ENCODE measurements around the gene PIK3CA.
A peak's percentile ranks its signal among the peaks of the same experiment; 100 is the strongest.

The PIK3CA gene

GRCh38 chr3:179148616-179149405, 654 bp downstream of the PIK3CA start:
- Histone ChIP-seq H3K4me3 (peak overlapping the region; percentile 96), H3K27ac (peak overlapping the region; percentile 99)
- peak; percentile 77 for DNase-seq (ENCODE audit: low spot score)
- TF ChIP-seq, protein P1, sequence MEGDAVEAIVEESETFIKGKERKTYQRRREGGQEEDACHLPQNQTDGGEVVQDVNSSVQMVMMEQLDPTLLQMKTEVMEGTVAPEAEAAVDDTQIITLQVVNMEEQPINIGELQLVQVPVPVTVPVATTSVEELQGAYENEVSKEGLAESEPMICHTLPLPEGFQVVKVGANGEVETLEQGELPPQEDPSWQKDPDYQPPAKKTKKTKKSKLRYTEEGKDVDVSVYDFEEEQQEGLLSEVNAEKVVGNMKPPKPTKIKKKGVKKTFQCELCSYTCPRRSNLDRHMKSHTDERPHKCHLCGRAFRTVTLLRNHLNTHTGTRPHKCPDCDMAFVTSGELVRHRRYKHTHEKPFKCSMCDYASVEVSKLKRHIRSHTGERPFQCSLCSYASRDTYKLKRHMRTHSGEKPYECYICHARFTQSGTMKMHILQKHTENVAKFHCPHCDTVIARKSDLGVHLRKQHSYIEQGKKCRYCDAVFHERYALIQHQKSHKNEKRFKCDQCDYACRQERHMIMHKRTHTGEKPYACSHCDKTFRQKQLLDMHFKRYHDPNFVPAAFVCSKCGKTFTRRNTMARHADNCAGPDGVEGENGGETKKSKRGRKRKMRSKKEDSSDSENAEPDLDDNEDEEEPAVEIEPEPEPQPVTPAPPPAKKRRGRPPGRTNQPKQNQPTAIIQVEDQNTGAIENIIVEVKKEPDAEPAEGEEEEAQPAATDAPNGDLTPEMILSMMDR (IDR thresholded peaks at IDR 0.05), result no peak

DNA sequence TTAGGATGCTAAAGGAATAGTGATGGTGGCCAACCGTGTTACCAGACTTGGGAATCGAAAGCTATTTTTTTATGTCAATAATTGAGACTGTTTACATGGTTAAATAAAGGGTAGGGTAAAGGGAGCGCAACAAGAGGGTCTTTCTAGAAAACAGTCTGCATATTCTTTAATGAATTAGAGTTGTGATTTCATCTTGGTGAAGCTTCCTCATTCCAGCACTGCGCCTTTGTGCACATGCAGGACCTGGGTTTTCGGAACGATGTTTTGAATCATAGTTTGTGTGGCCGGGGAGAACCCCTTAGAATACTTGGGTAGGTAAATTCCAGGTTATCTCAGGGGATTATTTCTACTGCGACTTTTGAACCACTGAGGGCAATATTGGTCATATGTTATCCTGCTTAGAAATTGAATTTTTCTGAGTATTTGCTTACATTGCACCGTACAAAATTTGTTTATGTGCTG, 1.3 kb downstream of the PIK3CA start:
- TF ChIP-seq, protein P1 (IDR thresholded peaks at IDR 0.05), result no peak
- Histone ChIP-seq H3K4me3 (peak overlapping the region; percentile 96), H3K27ac (peak overlapping the region; percentile 99)
- no peak for DNase-seq (ENCODE audit: low spot score)

DNA sequence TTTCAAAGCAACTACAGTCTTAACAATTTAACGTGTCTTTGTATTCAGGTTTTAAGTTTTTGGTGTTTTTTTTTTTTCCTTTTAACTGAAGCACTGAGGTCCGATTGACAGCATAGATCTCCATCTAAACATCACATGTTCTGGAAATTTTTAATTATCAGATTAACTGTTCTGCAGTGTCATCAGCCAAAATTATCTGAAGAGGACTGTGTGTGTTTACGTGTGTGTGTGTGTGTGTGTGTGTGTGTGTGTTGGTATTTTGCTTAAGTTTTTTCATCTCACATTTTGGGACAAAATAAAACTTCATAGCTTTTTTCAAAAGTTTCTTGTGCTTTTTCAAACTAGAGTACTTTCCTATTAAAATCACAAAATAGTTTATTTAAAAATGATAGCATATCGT, 1.8 kb downstream of the PIK3CA start:
- H3K27ac ChIP-seq, result peak overlapping the region in 1 of 2 donors; percentile 99
- TF ChIP-seq, protein P1 (IDR thresholded peaks at IDR 0.05), result no peak
- no peak for DNase-seq (ENCODE audit: low spot score)
- peak overlapping the region; percentile 96 for H3K4me3 ChIP-seq

DNA sequence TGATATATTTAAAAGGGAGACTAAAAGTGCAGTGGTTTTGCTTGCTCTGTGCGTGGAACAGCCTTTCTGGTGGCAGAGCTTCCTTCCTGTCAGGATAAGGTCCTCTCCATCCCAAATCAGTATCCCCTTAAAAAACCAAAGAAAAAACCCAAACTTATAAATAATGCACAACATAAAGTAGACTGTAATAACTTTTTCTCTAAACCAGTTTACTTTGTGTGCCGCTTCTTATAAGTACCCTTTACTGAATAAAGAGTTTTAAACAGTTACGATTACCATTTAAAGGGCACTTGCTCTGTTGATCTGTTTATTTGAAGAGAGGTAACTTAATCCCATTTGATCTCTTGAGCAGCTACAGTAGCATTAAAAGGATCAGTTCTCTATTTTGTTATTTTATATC, 2.5 kb downstream of the PIK3CA start:
- Histone ChIP-seq H3K27ac (no peak overlapping the region), H3K4me3 (peak overlapping the region; percentile 96)
- TF ChIP-seq, protein P1 (IDR thresholded peaks at IDR 0.05), result no peak
- no peak for DNase-seq (ENCODE audit: low spot score)

DNA sequence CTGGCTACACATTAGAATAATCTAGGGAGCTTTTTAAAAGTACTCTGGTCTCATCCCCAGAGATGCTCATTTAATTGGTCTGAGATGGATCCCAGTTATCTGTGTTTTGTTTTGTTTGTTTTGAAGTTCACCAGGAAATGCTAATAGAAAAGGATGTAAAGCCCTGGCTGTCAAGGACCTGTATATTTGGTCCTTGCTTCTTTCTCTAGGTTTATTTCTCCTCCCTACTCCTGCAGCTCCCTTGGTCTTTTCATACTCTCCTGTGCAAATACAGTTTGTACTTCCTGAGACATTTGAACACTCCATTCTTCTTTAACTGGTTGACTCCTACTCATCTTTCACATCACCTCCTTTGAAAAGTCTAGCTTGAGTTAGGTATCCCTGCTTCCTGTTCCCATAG, 3.3 kb downstream of the PIK3CA start:
- no peak for DNase-seq (ENCODE audit: low spot score)
- Histone ChIP-seq H3K4me3 (peak overlapping the region; percentile 15), H3K27ac (no peak overlapping the region)
- TF ChIP-seq, protein P1 (IDR thresholded peaks at IDR 0.05), result no peak

DNA sequence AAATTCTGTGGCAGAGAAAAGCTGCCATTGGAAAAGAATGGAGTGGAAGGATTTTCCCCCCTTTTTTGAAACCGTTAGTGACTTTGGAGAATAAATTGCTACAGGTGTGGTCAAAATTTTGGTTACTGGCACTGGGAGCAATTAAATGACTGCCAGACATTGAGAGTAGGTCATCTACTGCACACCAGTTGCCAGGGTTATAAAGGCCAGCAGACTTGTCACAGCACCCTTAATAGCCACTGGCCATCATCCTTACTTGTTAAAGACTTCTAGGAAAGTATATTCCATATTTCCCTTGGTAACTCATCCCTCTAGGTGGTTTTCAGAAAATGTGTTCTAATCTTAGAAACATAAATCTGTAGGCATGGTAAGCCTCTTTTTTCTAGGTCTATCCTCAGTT, 8.0 kb downstream of the PIK3CA start:
- H3K27ac ChIP-seq, result no peak overlapping the region
- TF ChIP-seq, protein P1 (IDR thresholded peaks at IDR 0.05), result no peak
- DNase-seq (ENCODE audit: low spot score), result no peak
- no peak overlapping the region for H3K4me3 ChIP-seq

DNA sequence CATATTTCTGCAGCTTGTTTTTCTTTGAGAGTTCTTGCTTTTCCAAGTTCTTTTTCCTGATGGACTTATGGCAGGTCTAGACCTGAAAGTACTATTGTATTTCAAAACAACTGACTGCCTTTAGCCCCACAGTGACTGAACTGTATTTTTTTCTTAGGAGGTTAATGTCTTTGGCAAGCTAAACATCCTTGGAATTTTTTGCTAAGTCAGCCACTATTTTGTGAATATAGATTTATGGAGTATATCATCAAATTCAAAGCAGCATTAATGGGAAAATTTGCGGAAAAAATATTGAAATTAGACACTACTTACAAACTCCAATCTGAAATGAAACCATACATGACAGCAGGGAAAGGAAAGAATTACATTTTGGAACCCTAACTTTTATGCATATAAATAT, 8.6 kb downstream of the PIK3CA start:
- TF ChIP-seq, protein P1 (IDR thresholded peaks at IDR 0.05), result no peak
- H3K4me3 ChIP-seq, result no peak overlapping the region

More for the DNA sequence above, 8.6 kb downstream of the PIK3CA start:
- no peak for DNase-seq (ENCODE audit: low spot score)
- H3K27ac ChIP-seq, result no peak overlapping the region
